Panc1 (cell line): ENCODE results near the gene SYCP1. TPM values are rescaled to one million over a fixed set of nuclear protein-coding genes. Genes with fewer than 3 reads are reported as not detected.

Experiments used
- ATAC-seq: fragments of 200-7000 bp; cut with Tn5 transposase; 2 replicates; pipeline ENCODE4 v1.9.1; 2020; ENCODE audit warnings: mild to moderate bottlenecking, moderate library complexity
- BruUV-seq: library from RNA; stranded (reverse); fragments of 400-500 nt; replicated peaks from 2 replicates; lab custom pipeline; 2021; lab: Mats Ljungman, UMichigan
- CTCF ChIA-PET: fragments of 300-600 bp; sonication (Branson Sonifier 250); formaldehyde crosslinking; loops from one replicate; lab custom pipeline; 2022; ENCODE audit warnings: antibody characterized with exemption; lab: Charles Lee
- POLR2A ChIA-PET: fragments of 300-600 bp; sonication (Branson Sonifier 250); formaldehyde crosslinking; loops from one replicate; lab custom pipeline; 2022; ENCODE audit warnings: antibody characterized with exemption; lab: Charles Lee
- DNase-seq: peaks from one replicate; pipeline ENCODE4 v3.0.0-alpha.2; 2010; ENCODE audit warnings: low read depth, low spot score
- H3K27ac ChIP-seq: 2 replicates; pipeline ENCODE4 v1.5.1; 2011; ENCODE audit warnings: mild to moderate bottlenecking, low read length, inconsistent platforms
- H3K27me3 ChIP-seq: fragments of 200-500 bp; sonication (Bioruptor generic); 2 replicates; pipeline ENCODE4 v1.6.0; 2014; ENCODE audit warnings: low read length, inconsistent platforms; ENCODE audit not compliant: control insufficient read depth, insufficient read depth
- H3K36me3 ChIP-seq: fragments of 200-500 bp; sonication (Bioruptor generic); 2 replicates; pipeline ENCODE4 v1.5.1; 2014; ENCODE audit warnings: inconsistent platforms, mild to moderate bottlenecking, low read length, moderate library complexity; ENCODE audit not compliant: control insufficient read depth, insufficient read depth
- H3K4me1 ChIP-seq: 2 replicates; pipeline ENCODE4 v1.5.1; 2011; ENCODE audit warnings: inconsistent platforms, mild to moderate bottlenecking, low read length, moderate library complexity; ENCODE audit not compliant: control insufficient read depth, insufficient read depth
- H3K4me3 ChIP-seq, 2 experiments: 2 replicates each; pipeline ENCODE4 v1.5.1; 2011 to 2012; ENCODE audit warnings: low read depth in 2 of 2, low read length in 2 of 2, mild to moderate bottlenecking in 2 of 2, inconsistent platforms in 1 of 2, moderate library complexity in 1 of 2
- H3K9me3 ChIP-seq: fragments of 200-500 bp; sonication (Bioruptor generic); 2 replicates; pipeline ENCODE4 v1.5.1; 2014; ENCODE audit warnings: low read depth, mild to moderate bottlenecking, inconsistent platforms, low read length, moderate library complexity; ENCODE audit not compliant: control insufficient read depth, insufficient read depth
- POLR2AphosphoS5 ChIP-seq: IDR thresholded peaks from 2 replicates; pipeline ENCODE4 v1.6.1; 2012; ENCODE audit warnings: mild to moderate bottlenecking, low read depth, low read length, moderate library complexity
- SIN3A ChIP-seq: IDR thresholded peaks from 2 replicates; pipeline ENCODE4 v1.6.1; 2012; ENCODE audit warnings: low read depth, mild to moderate bottlenecking, low read length, moderate library complexity, borderline replicate concordance; ENCODE audit not compliant: insufficient read depth
- TCF7L2 ChIP-seq: IDR thresholded peaks from 2 replicates; pipeline ENCODE4 v1.6.1; 2011; ENCODE audit warnings: mild to moderate bottlenecking, low read depth, low read length, inconsistent platforms
- in situ Hi-C: cut with HindIII; loops from 2 replicates; pipeline ENCODE4 v1.10.0; 2016; ENCODE audit warnings: low sequenced_read_pairs, low pct_unique_long_range_greater_than_20kb
- intact Hi-C: fragments of 100-400 bp; cut with micrococcal nuclease; formaldehyde crosslinking; loops from one replicate; pipeline ENCODE4 v1.10.0; 2022; ENCODE audit not compliant: unreplicated experiment
- total RNA-seq: library from RNA; stranded (reverse); gene quantifications from one replicate; pipeline ENCODE4 v1.2.1, GENCODE V29; 2021; ENCODE audit not compliant: unreplicated experiment
- TF ChIP-seq, protein P1 (sequence below), 2 experiments: IDR thresholded peaks; 2 replicates each; pipeline ENCODE4 v1.6.1; 2011 to 2012; ENCODE audit warnings: low read depth in 2 of 2, control low read depth in 1 of 2, low read length in 1 of 2, mild to moderate bottlenecking in 1 of 2, moderate library complexity in 1 of 2; ENCODE audit not compliant: insufficient read depth in 1 of 2
- TF ChIP-seq, protein P2 (sequence below): fragments of 450-650 bp; IDR thresholded peaks from 2 replicates; pipeline ENCODE4 v1.5.1; 2017; ENCODE audit warnings: mild to moderate bottlenecking

SYCP1 gene
- total RNA-seq, 1 experiment from 2014 or later: not detected

DNA sequence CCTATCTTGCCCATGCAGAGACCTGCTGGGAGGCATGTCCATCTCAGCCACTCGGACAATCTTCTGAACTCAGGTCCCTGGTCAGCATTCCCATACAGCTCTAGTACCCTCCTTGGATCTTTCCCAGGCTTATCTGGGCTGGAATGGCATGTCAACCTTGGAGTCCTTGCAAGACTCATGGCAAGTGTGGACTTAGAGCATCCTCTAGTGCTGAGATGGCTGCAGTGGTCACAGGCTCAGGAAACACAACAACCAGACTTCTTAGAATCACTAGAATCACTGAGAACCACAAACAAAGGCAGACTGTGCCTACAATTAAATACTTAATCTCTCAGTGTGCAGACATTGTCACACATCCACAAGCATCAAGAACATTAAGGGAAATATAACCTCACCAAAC is 101.9 kb downstream of the SYCP1 start:
- intact Hi-C loops (no loop called here), in situ Hi-C loops (no loop called here)
- POLR2A ChIA-PET: no interaction called here
- no TSS peak for BruUV-seq
- H3K27me3 ChIP-seq: no peaks in the 10 kb centered on the region
- no peak for ATAC-seq
- no peak overlapping the region for H3K4me3 ChIP-seq
- H3K27ac ChIP-seq: no peak overlapping the region
- no peaks in the 10 kb centered on the region for H3K9me3 ChIP-seq
- DNase-seq: no peak
- TF ChIP-seq SIN3A (no peak), TCF7L2 (no peak), POLR2AphosphoS5 (no peak)
- TF ChIP-seq, protein P1, sequence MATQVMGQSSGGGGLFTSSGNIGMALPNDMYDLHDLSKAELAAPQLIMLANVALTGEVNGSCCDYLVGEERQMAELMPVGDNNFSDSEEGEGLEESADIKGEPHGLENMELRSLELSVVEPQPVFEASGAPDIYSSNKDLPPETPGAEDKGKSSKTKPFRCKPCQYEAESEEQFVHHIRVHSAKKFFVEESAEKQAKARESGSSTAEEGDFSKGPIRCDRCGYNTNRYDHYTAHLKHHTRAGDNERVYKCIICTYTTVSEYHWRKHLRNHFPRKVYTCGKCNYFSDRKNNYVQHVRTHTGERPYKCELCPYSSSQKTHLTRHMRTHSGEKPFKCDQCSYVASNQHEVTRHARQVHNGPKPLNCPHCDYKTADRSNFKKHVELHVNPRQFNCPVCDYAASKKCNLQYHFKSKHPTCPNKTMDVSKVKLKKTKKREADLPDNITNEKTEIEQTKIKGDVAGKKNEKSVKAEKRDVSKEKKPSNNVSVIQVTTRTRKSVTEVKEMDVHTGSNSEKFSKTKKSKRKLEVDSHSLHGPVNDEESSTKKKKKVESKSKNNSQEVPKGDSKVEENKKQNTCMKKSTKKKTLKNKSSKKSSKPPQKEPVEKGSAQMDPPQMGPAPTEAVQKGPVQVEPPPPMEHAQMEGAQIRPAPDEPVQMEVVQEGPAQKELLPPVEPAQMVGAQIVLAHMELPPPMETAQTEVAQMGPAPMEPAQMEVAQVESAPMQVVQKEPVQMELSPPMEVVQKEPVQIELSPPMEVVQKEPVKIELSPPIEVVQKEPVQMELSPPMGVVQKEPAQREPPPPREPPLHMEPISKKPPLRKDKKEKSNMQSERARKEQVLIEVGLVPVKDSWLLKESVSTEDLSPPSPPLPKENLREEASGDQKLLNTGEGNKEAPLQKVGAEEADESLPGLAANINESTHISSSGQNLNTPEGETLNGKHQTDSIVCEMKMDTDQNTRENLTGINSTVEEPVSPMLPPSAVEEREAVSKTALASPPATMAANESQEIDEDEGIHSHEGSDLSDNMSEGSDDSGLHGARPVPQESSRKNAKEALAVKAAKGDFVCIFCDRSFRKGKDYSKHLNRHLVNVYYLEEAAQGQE (IDR thresholded peaks at IDR 0.05; ENCODE audit: insufficient read depth in 1 of 2, low read depth in 2 of 2, low read length in 1 of 2): no peak
- TF ChIP-seq, protein P2, sequence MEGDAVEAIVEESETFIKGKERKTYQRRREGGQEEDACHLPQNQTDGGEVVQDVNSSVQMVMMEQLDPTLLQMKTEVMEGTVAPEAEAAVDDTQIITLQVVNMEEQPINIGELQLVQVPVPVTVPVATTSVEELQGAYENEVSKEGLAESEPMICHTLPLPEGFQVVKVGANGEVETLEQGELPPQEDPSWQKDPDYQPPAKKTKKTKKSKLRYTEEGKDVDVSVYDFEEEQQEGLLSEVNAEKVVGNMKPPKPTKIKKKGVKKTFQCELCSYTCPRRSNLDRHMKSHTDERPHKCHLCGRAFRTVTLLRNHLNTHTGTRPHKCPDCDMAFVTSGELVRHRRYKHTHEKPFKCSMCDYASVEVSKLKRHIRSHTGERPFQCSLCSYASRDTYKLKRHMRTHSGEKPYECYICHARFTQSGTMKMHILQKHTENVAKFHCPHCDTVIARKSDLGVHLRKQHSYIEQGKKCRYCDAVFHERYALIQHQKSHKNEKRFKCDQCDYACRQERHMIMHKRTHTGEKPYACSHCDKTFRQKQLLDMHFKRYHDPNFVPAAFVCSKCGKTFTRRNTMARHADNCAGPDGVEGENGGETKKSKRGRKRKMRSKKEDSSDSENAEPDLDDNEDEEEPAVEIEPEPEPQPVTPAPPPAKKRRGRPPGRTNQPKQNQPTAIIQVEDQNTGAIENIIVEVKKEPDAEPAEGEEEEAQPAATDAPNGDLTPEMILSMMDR: peak; percentile 43
- H3K36me3 ChIP-seq: no peaks in the 10 kb centered on the region
- H3K4me1 ChIP-seq: no peaks in the 10 kb centered on the region
- CTCF ChIA-PET: no interaction called here

DNA sequence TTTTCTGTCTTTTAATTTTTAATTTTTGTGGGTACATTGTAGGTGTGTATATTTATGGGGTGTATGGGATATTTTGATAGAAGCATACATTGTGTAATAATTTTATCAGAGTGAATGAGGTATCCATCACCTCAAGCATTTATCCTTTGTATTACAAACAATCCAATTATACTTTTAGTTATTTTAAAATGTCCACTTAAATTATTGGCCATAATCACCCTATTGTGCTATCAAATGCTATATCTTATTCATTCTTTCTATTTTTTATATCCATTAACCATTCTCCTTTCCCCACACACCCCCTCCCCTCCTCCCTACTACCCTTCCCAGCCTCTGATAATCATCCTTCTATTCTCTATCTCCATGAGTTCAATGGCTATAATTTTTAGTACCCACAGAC is 104.8 kb downstream of the SYCP1 start:
- H3K4me3 ChIP-seq: no peak overlapping the region
- TF ChIP-seq POLR2AphosphoS5: no peak
- TF ChIP-seq, protein P1 (IDR thresholded peaks at IDR 0.05; ENCODE audit: insufficient read depth in 1 of 2, low read depth in 2 of 2, low read length in 1 of 2): no peak
- TF ChIP-seq SIN3A: no peak
- TF ChIP-seq, protein P2: no peak
- TF ChIP-seq TCF7L2: no peak
- BruUV-seq: no TSS peak
- no peaks in the 10 kb centered on the region for H3K27me3 ChIP-seq
- ATAC-seq: no peak
- H3K4me1 ChIP-seq: no peaks in the 10 kb centered on the region
- H3K27ac ChIP-seq: no peak overlapping the region
- intact Hi-C loops (no loop called here), in situ Hi-C loops (no loop called here)
- CTCF ChIA-PET: no interaction called here
- H3K36me3 ChIP-seq: no peaks in the 10 kb centered on the region
- H3K9me3 ChIP-seq: no peaks in the 10 kb centered on the region
- DNase-seq: no peak
- POLR2A ChIA-PET: no interaction called here
